ENCODE results near the gene LAMB4. TPM values are rescaled to one million over a fixed set of nuclear protein-coding genes. Genes with fewer than 3 reads are reported as not detected.

LAMB4 gene
- total RNA-seq, 2 donors from 2014 or later, result 0.85 TPM; not detected in 1

GRCh38 chr7:108030516-108030915 is 99.6 kb downstream of the LAMB4 start:
- intact Hi-C loops (cut with DNase I), result no loop called here
- WGBS, result 94% methylated on average over 3 of the region's 3 CpGs

DNA sequence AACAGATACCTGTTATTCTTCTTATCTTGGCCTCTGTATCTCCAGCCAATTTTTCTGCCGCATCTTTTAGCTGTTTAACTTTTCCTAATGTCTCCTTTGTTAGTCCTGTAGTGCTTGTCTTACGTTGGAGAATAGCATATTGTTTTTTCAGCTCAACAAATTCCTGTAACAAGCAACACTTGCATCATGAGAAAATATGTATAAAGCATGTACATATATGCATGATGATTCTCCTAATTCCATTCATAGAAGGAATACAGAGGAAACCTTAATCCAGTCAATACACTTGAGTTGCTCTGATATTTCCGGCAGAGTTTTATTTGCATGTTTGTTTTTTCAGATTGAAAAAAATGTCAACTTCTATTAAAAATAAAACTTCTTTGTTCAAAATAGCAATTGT is 101.1 kb downstream of the LAMB4 start:
- H3K36me3 ChIP-seq, result no peaks in the 10 kb centered on the region
- H3K4me1 ChIP-seq (replicated peaks), result no peaks in the 10 kb centered on the region
- no peak overlapping the region for H3K27ac ChIP-seq
- DNase-seq (ENCODE audit: low spot score), result no peak
- no peak overlapping the region for H3K4me3 ChIP-seq
- peaks cover 4% of the 10 kb centered on the region for H3K27me3 ChIP-seq (replicated peaks; ENCODE audit: insufficient read depth)
- no peak for TF ChIP-seq POLR2A (IDR thresholded peaks at IDR 0.05)
- TF ChIP-seq CTCF (IDR thresholded peaks at IDR 0.05), result no peak
- no peak for TF ChIP-seq POLR2AphosphoS5 (IDR thresholded peaks at IDR 0.05)
- 88% methylated on average over 3 of the region's 3 CpGs for WGBS
- no peaks in the 10 kb centered on the region for H3K9me3 ChIP-seq
- intact Hi-C loops (cut with DNase I), result no loop called here

More at GRCh38 chr7:108030516-108030915, 99.6 kb downstream of the LAMB4 start:
- no peak for DNase-seq (ENCODE audit: low spot score)
- Histone ChIP-seq H3K4me3 (no peak overlapping the region), H3K4me1 (replicated peaks) (no peaks in the 10 kb centered on the region), H3K27me3 (replicated peaks; ENCODE audit: insufficient read depth) (no peaks in the 10 kb centered on the region), H3K27ac (no peak overlapping the region), H3K9me3 (no peaks in the 10 kb centered on the region), H3K36me3 (no peaks in the 10 kb centered on the region)
- TF ChIP-seq POLR2A (IDR thresholded peaks at IDR 0.05) (no peak), POLR2AphosphoS5 (IDR thresholded peaks at IDR 0.05) (no peak), CTCF (IDR thresholded peaks at IDR 0.05) (no peak)

GRCh38 chr7:108028111-108028510 is 102.0 kb downstream of the LAMB4 start:
- WGBS, result 67% methylated on average over 2 of the region's 2 CpGs
- Histone ChIP-seq H3K4me1 (replicated peaks) (no peaks in the 10 kb centered on the region), H3K27me3 (replicated peaks; ENCODE audit: insufficient read depth) (peaks cover 4% of the 10 kb centered on the region), H3K9me3 (no peaks in the 10 kb centered on the region), H3K27ac (no peak overlapping the region), H3K36me3 (no peaks in the 10 kb centered on the region), H3K4me3 (no peak overlapping the region)
- no peak for DNase-seq (ENCODE audit: low spot score)
- TF ChIP-seq POLR2A (IDR thresholded peaks at IDR 0.05) (no peak), CTCF (IDR thresholded peaks at IDR 0.05) (no peak), POLR2AphosphoS5 (IDR thresholded peaks at IDR 0.05) (no peak)
- intact Hi-C loops (cut with DNase I), result no loop called here

DNA sequence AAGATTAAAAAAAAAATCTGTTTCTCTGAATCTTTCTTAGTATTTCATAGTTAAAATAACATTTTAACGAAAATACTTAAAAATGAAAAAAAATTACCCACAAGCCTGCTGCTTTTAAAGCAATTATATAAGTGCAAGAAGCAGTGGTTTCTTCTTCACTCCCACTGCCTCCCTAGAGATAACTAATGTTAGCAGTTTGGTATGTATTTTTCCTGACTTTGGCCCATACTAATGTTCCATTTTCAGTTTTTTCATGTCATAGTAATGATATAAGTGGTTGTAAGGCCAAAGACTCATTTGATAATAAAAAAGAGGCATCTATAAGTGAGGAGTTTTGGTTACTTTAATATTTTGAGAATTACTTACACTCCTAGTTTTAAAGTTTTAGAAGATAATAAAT is 102.9 kb downstream of the LAMB4 start:
- Histone ChIP-seq H3K27ac (no peak overlapping the region), H3K36me3 (no peaks in the 10 kb centered on the region), H3K4me1 (replicated peaks) (no peaks in the 10 kb centered on the region), H3K27me3 (replicated peaks; ENCODE audit: insufficient read depth) (peaks cover 4% of the 10 kb centered on the region), H3K9me3 (no peaks in the 10 kb centered on the region), H3K4me3 (no peak overlapping the region)
- 78% methylated on average over 1 of the region's 1 CpG for WGBS
- intact Hi-C loops (cut with DNase I), result no loop called here
- TF ChIP-seq CTCF (IDR thresholded peaks at IDR 0.05) (no peak), POLR2A (IDR thresholded peaks at IDR 0.05) (no peak), POLR2AphosphoS5 (IDR thresholded peaks at IDR 0.05) (no peak)
- DNase-seq (ENCODE audit: low spot score), result no peak

DNA sequence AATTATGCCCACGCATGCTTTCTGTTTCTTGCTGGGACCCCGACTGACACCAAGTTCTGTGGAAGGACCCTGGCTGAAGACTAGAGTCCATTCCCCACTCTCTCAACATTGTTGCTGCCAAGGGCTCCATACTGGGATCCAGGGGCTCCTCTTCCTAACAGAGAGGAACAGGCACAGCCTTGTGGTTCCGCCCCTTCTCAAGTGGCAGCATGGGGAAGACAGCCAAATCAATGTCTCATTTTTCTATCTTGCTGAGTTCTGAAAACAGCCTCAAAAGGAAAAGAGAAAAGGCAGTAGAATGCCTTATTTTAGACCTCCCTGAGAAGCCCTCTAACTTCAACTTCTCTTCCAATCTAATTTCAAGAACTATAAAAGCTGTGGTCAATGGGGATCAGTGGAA is 103.5 kb downstream of the LAMB4 start:
- Histone ChIP-seq H3K9me3 (no peaks in the 10 kb centered on the region), H3K27me3 (replicated peaks; ENCODE audit: insufficient read depth) (peaks cover 4% of the 10 kb centered on the region), H3K27ac (no peak overlapping the region), H3K36me3 (no peaks in the 10 kb centered on the region), H3K4me3 (no peak overlapping the region), H3K4me1 (replicated peaks) (no peaks in the 10 kb centered on the region)
- no peak for TF ChIP-seq POLR2AphosphoS5 (IDR thresholded peaks at IDR 0.05)
- no peak for TF ChIP-seq POLR2A (IDR thresholded peaks at IDR 0.05)
- TF ChIP-seq CTCF (IDR thresholded peaks at IDR 0.05), result no peak
- WGBS, result 78% methylated on average over 3 of the region's 3 CpGs
- no peak for DNase-seq (ENCODE audit: low spot score)
- intact Hi-C loops (cut with DNase I), result no loop called here

All from prostate gland (tissue), 2 donors.